GM18505 (cell line): ENCODE measurements around the gene ESPNL.
"Not testable (repeated sequence)": the region's sequence is repeated elsewhere in the genome, so short reads cannot be mapped to it uniquely, and the experiment has no call there.

Experiments
- ATAC-seq: cut with Tn5 transposase; IDR thresholded peaks from one replicate; pipeline ENCODE4 v1.9.1; 2021; ENCODE audit not compliant: unreplicated experiment
- POLR2A ChIP-seq: IDR thresholded peaks from 4 replicates; pipeline ENCODE4 v1.6.1; 2011; ENCODE audit warnings: borderline replicate concordance; ENCODE audit not compliant: insufficient read depth, insufficient read length; ENCODE audit errors: extremely low read depth

The ESPNL gene

GRCh38 chr2:238064376-238064775, 35.8 kb upstream of the ESPNL start:
- no peak for ATAC-seq
- TF ChIP-seq POLR2A = no peak

- no peak for TF ChIP-seq POLR2A
- no peak for ATAC-seq
Observed at GRCh38 chr2:238065071-238065846, 34.9 kb upstream of the ESPNL start.

- TF ChIP-seq POLR2A = no peak
- ATAC-seq = no peak
Observed at GRCh38 chr2:238066218-238066617, 33.9 kb upstream of the ESPNL start.

- not testable (repeated sequence) for ATAC-seq
Observed at GRCh38 chr2:238066718-238067117, 33.4 kb upstream of the ESPNL start.

GRCh38 chr2:238067939-238068338, 32.2 kb upstream of the ESPNL start:
- no peak for TF ChIP-seq POLR2A
- ATAC-seq = no peak

- no peak for ATAC-seq
- no peak for TF ChIP-seq POLR2A
Observed at GRCh38 chr2:238069021-238069709, 31.0 kb upstream of the ESPNL start.

GRCh38 chr2:238069877-238070276, 30.3 kb upstream of the ESPNL start:
- no peak for ATAC-seq
- TF ChIP-seq POLR2A = no peak

- no peak for TF ChIP-seq POLR2A
- no peak for ATAC-seq
Observed at GRCh38 chr2:238075397-238075796, 24.7 kb upstream of the ESPNL start.

- no peak for ATAC-seq
- no peak for TF ChIP-seq POLR2A
Observed at GRCh38 chr2:238077292-238077691, 22.8 kb upstream of the ESPNL start.

- ATAC-seq = no peak
- TF ChIP-seq POLR2A = no peak
Observed at GRCh38 chr2:238079874-238080327, 20.2 kb upstream of the ESPNL start.

- ATAC-seq = no peak
- no peak for TF ChIP-seq POLR2A
Observed at GRCh38 chr2:238080518-238080917, 19.6 kb upstream of the ESPNL start.

GRCh38 chr2:238081150-238081549, 19.0 kb upstream of the ESPNL start:
- ATAC-seq = no peak
- no peak for TF ChIP-seq POLR2A

- TF ChIP-seq POLR2A = no peak
Observed at GRCh38 chr2:238081561-238081960, 18.6 kb upstream of the ESPNL start.

GRCh38 chr2:238082151-238082550, 18.0 kb upstream of the ESPNL start:
- no peak for TF ChIP-seq POLR2A
- no peak for ATAC-seq

More at GRCh38 chr2:238081561-238081960, 18.6 kb upstream of the ESPNL start:
- ATAC-seq = no peak

GRCh38 chr2:238082827-238083226, 17.3 kb upstream of the ESPNL start:
- no peak for TF ChIP-seq POLR2A
- no peak for ATAC-seq

- no peak for TF ChIP-seq POLR2A
- ATAC-seq = no peak
Observed at GRCh38 chr2:238083919-238084318, 16.2 kb upstream of the ESPNL start.
